ENCODE data around the gene CHAC2.
"Not testable (repeated sequence)": the region's sequence is repeated elsewhere in the genome, so short reads cannot be mapped to it uniquely, and the experiment has no call there.

The CHAC2 gene

GRCh38 chr2:53767405-53768241 lies at the start of gene CHAC2:
CHAC2 (plus strand) TSS chr2:53767804; CDS start chr2:53767887, 83 bp downstream.
- DNase-seq (ENCODE audit: extremely low read depth in 1 of 2, low read depth in 1 of 2), result peak; percentile 49 to 74

DNA sequence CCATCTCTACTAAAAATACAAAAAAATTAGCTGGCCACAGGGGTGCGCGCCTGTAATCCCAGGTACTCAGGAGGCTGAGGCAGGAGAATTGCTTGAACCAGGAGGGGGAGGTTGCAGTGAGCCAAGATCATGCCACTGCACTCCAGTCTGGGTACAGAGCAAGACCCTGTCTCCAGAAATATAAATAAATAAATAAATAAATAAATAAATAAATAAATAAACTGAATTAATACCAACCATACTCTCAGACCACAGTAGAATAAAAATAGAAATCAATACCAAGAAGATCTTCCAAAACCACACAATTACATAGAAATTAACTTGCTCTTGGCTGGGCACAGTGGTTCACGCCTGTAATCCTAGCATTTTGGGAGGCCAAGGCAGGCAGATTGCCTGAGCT lies 46.7 kb upstream of the CHAC2 start:
- not testable (repeated sequence) for DNase-seq (ENCODE audit: extremely low read depth in 1 of 2, low read depth in 1 of 2)

GRCh38 chr2:53724536-53724935 lies 43.1 kb upstream of the CHAC2 start:
- no peak for DNase-seq (ENCODE audit: extremely low read depth in 1 of 2, low read depth in 1 of 2)

DNA sequence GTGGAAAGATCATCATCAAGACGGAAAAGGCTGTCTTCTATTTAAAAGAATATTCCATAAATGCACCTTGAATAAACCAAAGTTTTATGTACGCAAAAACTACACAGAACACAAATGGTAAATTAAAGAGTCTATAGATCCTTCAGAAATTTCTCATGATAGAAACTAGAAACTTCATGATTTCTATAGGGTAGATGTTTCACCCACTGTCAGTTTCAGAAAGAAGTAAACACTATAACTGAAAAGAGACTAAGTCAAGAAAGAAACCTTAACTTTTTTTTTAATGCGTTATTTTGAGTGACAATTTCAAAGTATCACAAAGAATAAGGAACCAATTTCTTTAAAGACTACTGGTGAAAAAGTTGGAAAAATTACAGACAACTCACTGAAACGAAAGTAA lies 41.9 kb upstream of the CHAC2 start:
- no peak for DNase-seq (ENCODE audit: extremely low read depth in 1 of 2, low read depth in 1 of 2)

GRCh38 chr2:53727921-53728320 lies 39.7 kb upstream of the CHAC2 start:
- DNase-seq (ENCODE audit: extremely low read depth in 1 of 2, low read depth in 1 of 2), result no peak

DNA sequence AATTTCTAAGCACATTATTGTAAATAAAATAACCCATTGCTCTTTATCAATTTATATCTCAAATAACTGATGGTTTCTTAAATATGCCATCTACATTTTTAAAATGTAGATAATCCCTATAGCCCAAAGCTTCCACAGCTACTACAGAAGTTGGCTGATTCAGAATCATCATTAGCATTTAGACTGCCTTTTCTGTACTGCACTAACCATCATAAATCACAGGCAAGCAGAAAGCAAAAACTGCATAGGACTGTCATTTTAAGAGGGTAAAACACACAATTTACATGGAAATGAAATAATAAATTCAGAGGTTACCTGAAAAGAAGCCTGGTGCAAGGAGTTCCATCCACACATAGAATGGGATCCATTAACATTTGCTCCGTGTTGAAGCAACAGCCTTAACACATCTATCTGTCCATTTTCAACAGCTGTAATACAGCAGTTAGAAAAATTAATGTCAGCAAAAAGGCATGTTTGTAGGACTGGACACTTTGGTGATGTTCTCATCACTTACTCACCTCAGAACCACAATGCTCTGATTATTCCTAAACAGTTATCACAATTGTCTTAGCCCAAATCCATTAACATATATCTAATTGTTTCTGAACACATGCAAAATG lies 38.4 kb upstream of the CHAC2 start:
- DNase-seq (ENCODE audit: extremely low read depth in 1 of 2, low read depth in 1 of 2), result no peak

GRCh38 chr2:53737091-53737490 lies 30.5 kb upstream of the CHAC2 start:
- DNase-seq (ENCODE audit: extremely low read depth in 1 of 2, low read depth in 1 of 2), result no peak

DNA sequence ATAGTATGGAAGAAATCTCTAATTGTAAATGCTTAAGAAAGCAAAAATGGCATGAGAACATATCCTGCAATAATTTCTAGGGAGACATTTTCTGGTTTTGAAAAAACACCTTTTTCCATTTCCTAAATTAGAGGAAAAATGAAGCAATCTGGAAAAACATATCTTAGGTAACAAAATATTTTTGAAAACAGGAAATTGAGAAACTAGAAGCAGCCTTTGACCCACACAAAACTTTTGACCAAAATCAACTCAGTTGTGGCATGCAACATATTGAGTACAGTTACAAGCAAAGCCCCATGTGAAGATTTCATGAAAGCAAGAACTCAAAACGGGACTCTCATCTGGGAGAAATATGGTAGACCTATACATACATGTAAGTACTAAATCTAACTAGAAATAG lies 28.6 kb upstream of the CHAC2 start:
- no peak for DNase-seq (ENCODE audit: extremely low read depth in 1 of 2, low read depth in 1 of 2)

DNA sequence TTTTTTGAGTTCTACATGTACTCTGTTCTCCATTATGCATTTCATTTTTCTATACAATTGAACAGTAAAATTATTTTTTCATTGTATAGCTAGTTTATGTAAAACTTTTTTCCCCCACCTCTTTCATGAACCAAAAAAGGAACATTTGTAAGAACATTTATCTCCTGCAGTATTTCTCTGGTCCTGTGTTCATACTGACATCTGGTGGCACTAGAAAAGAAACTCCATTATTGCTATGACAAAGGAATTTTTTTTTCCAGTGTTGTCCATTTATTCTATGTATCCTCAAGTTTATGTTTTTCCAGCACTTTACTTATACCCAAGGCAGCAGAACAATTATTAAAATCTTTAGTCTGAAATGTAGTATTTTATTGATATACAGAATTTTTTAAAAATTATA lies 27.4 kb upstream of the CHAC2 start:
- DNase-seq (ENCODE audit: extremely low read depth in 1 of 2, low read depth in 1 of 2), result no peak

GRCh38 chr2:53744395-53745065 lies 23.1 kb upstream of the CHAC2 start:
- DNase-seq (ENCODE audit: extremely low read depth in 1 of 2, low read depth in 1 of 2), result no peak

GRCh38 chr2:53750041-53750768 lies 17.4 kb upstream of the CHAC2 start:
- DNase-seq (ENCODE audit: extremely low read depth in 1 of 2, low read depth in 1 of 2), result no peak

DNA sequence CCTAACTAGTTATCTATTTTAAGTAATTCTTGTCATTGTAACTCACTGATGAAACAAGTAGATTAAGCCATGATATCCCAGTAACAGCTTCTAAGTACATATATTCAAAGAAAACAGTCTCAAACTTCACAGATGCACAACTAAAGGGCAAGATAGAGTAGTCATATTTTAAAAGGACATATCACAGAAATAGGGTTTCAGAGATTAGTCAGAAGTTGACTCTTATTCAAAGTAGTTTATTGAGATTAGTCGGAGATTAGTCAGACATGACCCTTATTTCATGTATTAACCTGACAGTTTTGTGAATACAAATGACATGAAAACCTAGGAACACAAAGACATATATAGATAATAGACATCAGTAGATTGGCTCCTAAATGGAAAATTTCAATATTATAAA lies 15.9 kb upstream of the CHAC2 start:
- no peak for DNase-seq (ENCODE audit: extremely low read depth in 1 of 2, low read depth in 1 of 2)

DNA sequence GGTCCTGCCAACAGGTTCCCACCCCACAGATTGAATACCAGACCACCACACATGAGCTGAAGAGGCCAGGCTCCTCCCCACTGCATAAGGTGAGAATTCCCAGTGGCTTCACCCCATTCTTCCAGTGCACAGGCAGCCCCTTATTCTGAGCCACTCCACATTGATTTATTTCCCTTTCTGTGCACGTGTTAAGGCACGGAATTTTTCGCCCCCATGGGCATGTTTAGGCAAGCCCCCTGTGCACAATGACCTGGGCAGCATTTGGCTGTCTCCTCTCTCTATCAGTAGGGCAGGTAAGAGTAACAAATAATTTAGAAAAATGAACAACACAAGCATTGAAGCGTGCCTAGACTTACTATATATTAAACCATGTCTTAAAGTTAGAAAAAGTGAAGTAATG lies 15.2 kb upstream of the CHAC2 start:
- no peak for DNase-seq (ENCODE audit: extremely low read depth in 1 of 2, low read depth in 1 of 2)

DNA sequence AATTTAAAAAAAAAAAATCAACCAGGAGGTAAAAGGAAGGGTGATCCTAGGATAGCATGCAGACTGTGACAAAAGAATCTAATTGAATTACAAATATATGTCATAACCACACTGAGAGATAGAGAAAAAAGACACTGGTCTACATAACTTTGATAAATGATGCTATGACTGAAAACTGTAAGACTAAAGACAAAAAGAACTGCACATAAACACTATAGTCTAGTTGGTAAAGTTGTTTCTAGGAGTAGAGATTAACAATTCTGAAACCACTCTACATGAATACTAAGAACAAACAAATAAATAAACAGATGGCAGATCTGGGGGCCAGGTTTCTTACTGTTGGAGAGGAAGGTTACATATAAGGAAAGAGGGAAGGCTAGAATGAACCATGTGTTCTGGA lies 14.6 kb upstream of the CHAC2 start:
- DNase-seq (ENCODE audit: extremely low read depth in 1 of 2, low read depth in 1 of 2), result no peak

DNA sequence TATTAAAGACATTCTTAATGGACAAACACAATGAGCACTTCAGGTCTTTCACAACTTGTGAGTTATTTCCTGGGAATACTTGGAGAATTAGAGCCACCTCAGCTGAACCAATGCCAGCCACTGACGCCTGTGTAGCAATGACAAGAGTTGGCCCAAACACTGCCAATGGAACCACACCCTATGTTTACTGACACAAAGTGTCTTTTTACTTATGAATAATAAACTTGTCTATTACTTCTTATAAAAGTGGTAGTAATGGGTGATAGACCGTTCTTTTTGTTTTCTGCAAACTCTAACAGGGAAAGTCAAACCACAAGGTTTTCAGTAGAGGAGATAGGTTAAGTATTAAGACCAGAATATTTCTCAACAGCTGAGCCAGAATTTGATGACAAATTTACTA lies 12.5 kb upstream of the CHAC2 start:
- no peak for DNase-seq (ENCODE audit: extremely low read depth in 1 of 2, low read depth in 1 of 2)

- no peak for DNase-seq (ENCODE audit: extremely low read depth in 1 of 2, low read depth in 1 of 2)
These were observed 11.0 kb upstream of the CHAC2 start for GRCh38 chr2:53756644-53757043.

DNA sequence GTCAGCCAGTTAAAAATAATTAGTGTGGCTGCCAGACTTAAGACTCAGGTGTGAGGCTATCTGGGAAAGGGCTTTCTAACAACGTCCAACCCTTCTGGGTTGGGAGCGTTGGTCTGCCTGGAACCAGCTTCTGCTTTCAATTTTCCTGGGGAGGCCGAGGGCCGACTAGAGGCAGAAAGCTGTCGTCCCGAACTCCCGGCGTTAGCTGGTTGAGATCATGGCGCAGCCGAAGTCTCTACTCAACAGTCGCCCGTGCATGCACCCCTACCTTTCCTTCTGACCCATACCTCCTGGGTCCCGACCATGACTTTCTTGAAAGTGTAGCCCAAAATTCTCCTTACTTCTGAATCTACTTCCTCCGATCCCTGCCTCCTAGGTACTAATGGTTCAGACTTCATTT lies 10.4 kb upstream of the CHAC2 start:
- DNase-seq (ENCODE audit: extremely low read depth in 1 of 2, low read depth in 1 of 2), result not testable (repeated sequence)

GRCh38 chr2:53765767-53766166 lies 1.8 kb upstream of the CHAC2 start:
- no peak for DNase-seq (ENCODE audit: extremely low read depth in 1 of 2, low read depth in 1 of 2)

DNA sequence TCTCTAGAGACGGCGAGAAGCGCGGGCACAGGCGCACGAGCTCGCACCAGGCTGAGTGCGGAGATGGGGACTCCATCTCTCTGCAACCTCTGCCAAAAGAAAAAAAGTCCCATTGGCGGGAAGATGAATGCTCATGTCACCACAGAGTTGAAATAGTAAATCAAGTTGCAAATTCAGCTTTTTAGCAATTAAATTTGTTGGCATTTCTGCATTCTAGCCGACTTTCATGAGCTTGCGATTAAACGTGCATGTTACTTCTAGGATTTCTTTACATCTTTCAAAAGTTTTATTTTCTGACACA lies 588 bp downstream of the CHAC2 start:
- no peak for DNase-seq (ENCODE audit: extremely low read depth in 1 of 2, low read depth in 1 of 2)

GRCh38 chr2:53769318-53769945 lies 1.8 kb downstream of the CHAC2 start:
- no peak for DNase-seq (ENCODE audit: extremely low read depth in 1 of 2, low read depth in 1 of 2)

DNA sequence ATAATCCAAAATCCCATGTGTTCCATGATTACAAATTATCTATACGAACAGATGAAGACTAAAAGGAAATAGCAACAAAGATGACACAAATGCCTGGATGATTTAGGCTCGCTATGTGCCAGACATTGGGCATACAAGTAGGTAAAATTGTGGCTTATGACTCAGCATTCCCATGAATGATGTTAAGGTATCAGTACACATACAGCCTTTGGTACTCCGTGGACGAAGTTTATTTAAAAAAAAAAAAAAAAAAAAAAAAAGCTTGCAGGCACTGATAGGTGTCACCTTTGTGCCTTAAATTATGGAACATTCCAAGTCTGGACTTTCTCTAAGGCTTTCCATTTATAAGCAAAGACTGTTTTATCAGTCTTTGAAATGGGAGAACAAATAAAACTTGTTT lies 2.7 kb downstream of the CHAC2 start:
- DNase-seq (ENCODE audit: extremely low read depth in 1 of 2, low read depth in 1 of 2), result no peak

All from activated CD8-positive, alpha-beta memory T cell treated with anti-CD3 and anti-CD28 coated beads for 1 hour (primary cell).